ENCODE measurements around the gene PRTFDC1.

- TF ChIP-seq, protein P1, sequence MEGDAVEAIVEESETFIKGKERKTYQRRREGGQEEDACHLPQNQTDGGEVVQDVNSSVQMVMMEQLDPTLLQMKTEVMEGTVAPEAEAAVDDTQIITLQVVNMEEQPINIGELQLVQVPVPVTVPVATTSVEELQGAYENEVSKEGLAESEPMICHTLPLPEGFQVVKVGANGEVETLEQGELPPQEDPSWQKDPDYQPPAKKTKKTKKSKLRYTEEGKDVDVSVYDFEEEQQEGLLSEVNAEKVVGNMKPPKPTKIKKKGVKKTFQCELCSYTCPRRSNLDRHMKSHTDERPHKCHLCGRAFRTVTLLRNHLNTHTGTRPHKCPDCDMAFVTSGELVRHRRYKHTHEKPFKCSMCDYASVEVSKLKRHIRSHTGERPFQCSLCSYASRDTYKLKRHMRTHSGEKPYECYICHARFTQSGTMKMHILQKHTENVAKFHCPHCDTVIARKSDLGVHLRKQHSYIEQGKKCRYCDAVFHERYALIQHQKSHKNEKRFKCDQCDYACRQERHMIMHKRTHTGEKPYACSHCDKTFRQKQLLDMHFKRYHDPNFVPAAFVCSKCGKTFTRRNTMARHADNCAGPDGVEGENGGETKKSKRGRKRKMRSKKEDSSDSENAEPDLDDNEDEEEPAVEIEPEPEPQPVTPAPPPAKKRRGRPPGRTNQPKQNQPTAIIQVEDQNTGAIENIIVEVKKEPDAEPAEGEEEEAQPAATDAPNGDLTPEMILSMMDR (IDR thresholded peaks at IDR 0.05 in 4 of 5, conservative IDR thresholded peaks at IDR 0.05 in 1 of 5) = no peak
- TF ChIP-seq POLR2A (IDR thresholded peaks at IDR 0.05) = no peak
Observed at GRCh38 chr10:24872790-24873182, 79.6 kb downstream of the PRTFDC1 start.
